Mesenchymal stem cell (in vitro differentiated cells and primary cell): ENCODE data around the gene GLP1R.
A peak's percentile ranks its signal among the peaks of the same experiment; 100 is the strongest.

Experiments used
- DNase-seq: peaks from one replicate; pipeline ENCODE4 v3.0.0-alpha.2; 2013
- H2AFZ ChIP-seq: one replicate; pipeline ENCODE4 v1.6.1; 2013; ENCODE audit warnings: low read depth, mild to moderate bottlenecking, control low read depth, inconsistent platforms, low read length, moderate library complexity
- H2AK5ac ChIP-seq: 2 replicates; pipeline ENCODE4 v1.6.1; 2013; ENCODE audit warnings: low read length, moderate library complexity, mild to moderate bottlenecking, inconsistent platforms; ENCODE audit not compliant: severe bottlenecking
- H2BK120ac ChIP-seq: one replicate; pipeline ENCODE4 v1.6.1; 2013; ENCODE audit warnings: low read depth, mild to moderate bottlenecking, inconsistent platforms, low read length, moderate library complexity
- H2BK12ac ChIP-seq, 2 experiments: one replicate each; pipeline ENCODE4 v1.6.1; 2013; ENCODE audit warnings: inconsistent platforms in 2 of 2, low read length in 2 of 2, mild to moderate bottlenecking in 2 of 2, moderate library complexity in 2 of 2, control low read depth in 1 of 2
- H2BK15ac ChIP-seq: one replicate; pipeline ENCODE4 v1.6.1; 2013; ENCODE audit warnings: mild to moderate bottlenecking, low read depth, inconsistent platforms; ENCODE audit not compliant: poor library complexity, severe bottlenecking
- H2BK5ac ChIP-seq: 2 replicates; pipeline ENCODE4 v1.6.1; 2013; ENCODE audit warnings: low read depth, mild to moderate bottlenecking, low read length, control low read depth, inconsistent platforms; ENCODE audit not compliant: poor library complexity, severe bottlenecking
- H3K14ac ChIP-seq, 2 experiments: one replicate each; pipeline ENCODE4 v1.6.1; 2013; ENCODE audit warnings: inconsistent platforms in 2 of 2, low read length in 2 of 2, control low read depth in 1 of 2, mild to moderate bottlenecking in 1 of 2, moderate library complexity in 1 of 2
- H3K18ac ChIP-seq, 2 experiments: one replicate each; pipeline ENCODE4 v1.6.1; 2013; ENCODE audit warnings: inconsistent platforms in 2 of 2, low read length in 2 of 2, control low read depth in 1 of 2, low read depth in 1 of 2, mild to moderate bottlenecking in 1 of 2
- H3K23ac ChIP-seq, 2 experiments: one replicate each; pipeline ENCODE4 v1.6.1; 2013; ENCODE audit warnings: inconsistent platforms in 2 of 2, low read length in 2 of 2, mild to moderate bottlenecking in 2 of 2, moderate library complexity in 2 of 2, control low read depth in 1 of 2
- H3K27ac ChIP-seq: 2 replicates; pipeline ENCODE4 v1.5.1; 2013; ENCODE audit warnings: mild to moderate bottlenecking, moderate library complexity, low read length, control low read depth, inconsistent platforms; ENCODE audit not compliant: poor library complexity, severe bottlenecking
- H3K27me3 ChIP-seq, 2 experiments: 2 replicates each; pipeline versions ENCODE4 v1.6.1 to v1.7.0; 2013; ENCODE audit warnings: low read length in 2 of 2, mild to moderate bottlenecking in 2 of 2, moderate library complexity in 2 of 2, control low read depth in 1 of 2, inconsistent platforms in 1 of 2; ENCODE audit not compliant: control insufficient read depth in 1 of 2, insufficient read depth in 1 of 2
- H3K36me3 ChIP-seq, 2 experiments: 2 replicates each; pipeline versions ENCODE4 v1.6.1 to v1.7.0; 2013; ENCODE audit warnings: low read length in 2 of 2, control low read depth in 1 of 2, inconsistent platforms in 1 of 2, low read depth in 1 of 2, mild to moderate bottlenecking in 1 of 2; ENCODE audit not compliant: insufficient read depth in 2 of 2, control insufficient read depth in 1 of 2
- H3K4ac ChIP-seq, 2 experiments: one replicate each; pipeline ENCODE4 v1.6.1; 2013; ENCODE audit warnings: inconsistent platforms in 2 of 2, low read length in 2 of 2, mild to moderate bottlenecking in 2 of 2, moderate library complexity in 2 of 2, control low read depth in 1 of 2, low read depth in 1 of 2
- H3K4me1 ChIP-seq: 2 replicates; pipeline ENCODE4 v1.6.1; 2013; ENCODE audit warnings: low read depth, low read length, control low read depth; ENCODE audit not compliant: control insufficient read depth, insufficient read depth
- H3K4me2 ChIP-seq: 2 replicates; pipeline ENCODE4 v1.6.1; 2013; ENCODE audit warnings: low read length, mild to moderate bottlenecking, inconsistent platforms; ENCODE audit not compliant: poor library complexity, severe bottlenecking
- H3K4me3 ChIP-seq, 2 experiments: 2 replicates each; pipeline versions ENCODE4 v1.5.1 to v1.7.0; 2013; ENCODE audit warnings: low read length in 2 of 2, mild to moderate bottlenecking in 2 of 2, control low read depth in 1 of 2, low read depth in 1 of 2; ENCODE audit not compliant: insufficient read depth in 1 of 2
- H3K79me1 ChIP-seq: replicated peaks from 2 replicates; pipeline ENCODE4 v1.6.1; 2013; ENCODE audit warnings: mild to moderate bottlenecking, control low read depth, low read length, inconsistent platforms; ENCODE audit not compliant: poor library complexity, severe bottlenecking
- H3K9ac ChIP-seq: 2 replicates; pipeline ENCODE4 v1.7.0; 2013; ENCODE audit warnings: mild to moderate bottlenecking, low read length, moderate library complexity
- H3K9me3 ChIP-seq: 2 replicates; pipeline ENCODE4 v1.7.0; 2013; ENCODE audit warnings: mild to moderate bottlenecking, low read length; ENCODE audit not compliant: control insufficient read depth
- H4K8ac ChIP-seq: one replicate; pipeline ENCODE4 v1.6.1; 2013; ENCODE audit warnings: inconsistent platforms, mild to moderate bottlenecking, low read length, moderate library complexity
- H4K91ac ChIP-seq: one replicate; pipeline ENCODE4 v1.6.1; 2013; ENCODE audit warnings: mild to moderate bottlenecking, low read length, inconsistent platforms
- WGBS: methylation state at CpG from one replicate; pipeline ENCODE4 v1.1.7; 2013; ENCODE audit warnings: mixed read lengths; 5-methylcytosine and 5-hydroxymethylcytosine counted together

GLP1R gene

GRCh38 chr6:39113788-39114187, 65.2 kb downstream of the GLP1R start:
- peak overlapping the region; percentile 40 for H3K4me2 ChIP-seq
- no peak overlapping the region for H3K23ac ChIP-seq
- H2BK12ac ChIP-seq = no peak overlapping the region
- peak overlapping the region in 1 of 2 experiments; percentile 82 for H3K4me3 ChIP-seq
- H3K14ac ChIP-seq = no peak overlapping the region
- no peak overlapping the region for H4K8ac ChIP-seq
- peak overlapping the region; percentile 92 for H3K9ac ChIP-seq
- DNase-seq = peak; percentile 2
- no peak overlapping the region for H4K91ac ChIP-seq
- no CpG with 5 or more reads among the region's 1 CpG for WGBS
- no peak overlapping the region for H2BK5ac ChIP-seq
- no peak overlapping the region for H3K18ac ChIP-seq
- peaks cover 9% of the 10 kb centered on the region for H3K79me1 ChIP-seq
- H3K27ac ChIP-seq = no peak overlapping the region
- no peaks in the 10 kb centered on the region for H3K9me3 ChIP-seq
- no peak overlapping the region for H2BK15ac ChIP-seq
- H2BK120ac ChIP-seq = no peak overlapping the region
- no peak overlapping the region for H2AFZ ChIP-seq
- H3K4ac ChIP-seq = no peak overlapping the region
- H3K36me3 ChIP-seq = peaks cover 5 to 30% of the 10 kb centered on the region in 2 experiments
- no peak overlapping the region for H2AK5ac ChIP-seq
- H3K4me1 ChIP-seq = peaks cover 3% of the 10 kb centered on the region
- H3K27me3 ChIP-seq = no peaks in the 10 kb centered on the region

GRCh38 chr6:39114388-39114703, 65.8 kb downstream of the GLP1R start:
- no peak for DNase-seq
- Histone ChIP-seq H2BK12ac (no peak overlapping the region), H2BK15ac (peak overlapping the region; percentile 0), H3K27me3 (no peaks in the 10 kb centered on the region), H4K8ac (no peak overlapping the region), H3K27ac (no peak overlapping the region), H2BK120ac (no peak overlapping the region), H2AK5ac (no peak overlapping the region), H2AFZ (peak overlapping the region; percentile 8), H3K14ac (no peak overlapping the region), H4K91ac (no peak overlapping the region), H3K4me3 (peak overlapping the region; percentile 71 to 82), H3K9ac (peak overlapping the region; percentile 92), H3K9me3 (no peaks in the 10 kb centered on the region), H3K4me1 (peaks cover 3% of the 10 kb centered on the region), H3K79me1 (peaks cover 3% of the 10 kb centered on the region), H3K23ac (no peak overlapping the region), H2BK5ac (no peak overlapping the region), H3K4me2 (peak overlapping the region; percentile 98), H3K18ac (peak overlapping the region in 1 of 2 experiments; percentile 91), H3K36me3 (peaks cover under 1 to 24% of the 10 kb centered on the region in 2 experiments), H3K4ac (peak overlapping the region in 1 of 2 experiments; percentile 7)
- 1% methylated on average over 11 of the region's 11 CpGs for WGBS

GRCh38 chr6:39114704-39115599, 66.4 kb downstream of the GLP1R start, which contains the start of gene SAYSD1:
Gene SAYSD1 (minus strand): TSS chr6:39115186. CDS start chr6:39115089, 97 bp downstream.
- Histone ChIP-seq H3K9ac (peak within 1 kb of the TSS; percentile 92), H3K4ac (peak within 1 kb of the TSS; percentile 7 to 75), H3K23ac (peak within 1 kb of the TSS in 1 of 2 experiments; percentile 93), H2AFZ (peak within 1 kb of the TSS; percentile 98), H3K4me3 (peak within 1 kb of the TSS; percentile 71 to 82), H3K79me1 (peaks cover 3% of the 10 kb centered on the region), H2BK5ac (peak within 1 kb of the TSS; percentile 57), H3K4me1 (peaks cover 3% of the 10 kb centered on the region), H2AK5ac (no peak within 1 kb of the TSS), H2BK120ac (no peak within 1 kb of the TSS), H3K27ac (peak within 1 kb of the TSS; percentile 67), H3K18ac (peak within 1 kb of the TSS; percentile 88 to 91), H2BK12ac (peak within 1 kb of the TSS in 1 of 2 experiments; percentile 94), H3K36me3 (peaks cover 0 to 18% of the 10 kb centered on the region in 2 experiments), H4K91ac (peak within 1 kb of the TSS; percentile 92), H3K14ac (peak within 1 kb of the TSS in 1 of 2 experiments; percentile 98), H3K9me3 (no peaks in the 10 kb centered on the region), H4K8ac (peak within 1 kb of the TSS; percentile 99), H2BK15ac (peak within 1 kb of the TSS; percentile 88), H3K27me3 (no peaks in the 10 kb centered on the region), H3K4me2 (peak within 1 kb of the TSS; percentile 98)
- 3% methylated on average over 66 of the region's 68 CpGs for WGBS
- DNase-seq = peak; percentile 90

- no peak overlapping the region for H4K8ac ChIP-seq
- H3K14ac ChIP-seq = no peak overlapping the region
- no peak overlapping the region for H3K4me3 ChIP-seq
- H3K36me3 ChIP-seq = no peaks in the 10 kb centered on the region
- H3K27ac ChIP-seq = no peak overlapping the region
- WGBS = 99% methylated on average over 3 of the region's 4 CpGs
- no peak overlapping the region for H2BK15ac ChIP-seq
- H3K79me1 ChIP-seq = no peaks in the 10 kb centered on the region
- no peak overlapping the region for H2AK5ac ChIP-seq
- H3K4ac ChIP-seq = no peak overlapping the region
- no peak overlapping the region for H3K4me2 ChIP-seq
- DNase-seq = no peak
- H2AFZ ChIP-seq = no peak overlapping the region
- peaks cover 3% of the 10 kb centered on the region for H3K4me1 ChIP-seq
- no peaks in the 10 kb centered on the region for H3K27me3 ChIP-seq
- no peak overlapping the region for H2BK5ac ChIP-seq
- no peak overlapping the region for H3K18ac ChIP-seq
- no peak overlapping the region for H2BK120ac ChIP-seq
- H3K9ac ChIP-seq = no peak overlapping the region
- no peak overlapping the region for H3K23ac ChIP-seq
- no peak overlapping the region for H4K91ac ChIP-seq
- H2BK12ac ChIP-seq = no peak overlapping the region
- no peaks in the 10 kb centered on the region for H3K9me3 ChIP-seq
Observed at GRCh38 chr6:39118921-39119320, 70.3 kb downstream of the GLP1R start.
